HS-27A (cell line): Measurements from ENCODE around the gene ATP1A3.
"Not testable (repeated sequence)": the region's sequence is repeated elsewhere in the genome, so short reads cannot be mapped to it uniquely, and the experiment has no call there.

Experiments used
- DNase-seq: peaks from one replicate; pipeline ENCODE4 v3.0.0-alpha.2; 2012; ENCODE audit warnings: low read depth, missing footprints

Gene ATP1A3

DNA sequence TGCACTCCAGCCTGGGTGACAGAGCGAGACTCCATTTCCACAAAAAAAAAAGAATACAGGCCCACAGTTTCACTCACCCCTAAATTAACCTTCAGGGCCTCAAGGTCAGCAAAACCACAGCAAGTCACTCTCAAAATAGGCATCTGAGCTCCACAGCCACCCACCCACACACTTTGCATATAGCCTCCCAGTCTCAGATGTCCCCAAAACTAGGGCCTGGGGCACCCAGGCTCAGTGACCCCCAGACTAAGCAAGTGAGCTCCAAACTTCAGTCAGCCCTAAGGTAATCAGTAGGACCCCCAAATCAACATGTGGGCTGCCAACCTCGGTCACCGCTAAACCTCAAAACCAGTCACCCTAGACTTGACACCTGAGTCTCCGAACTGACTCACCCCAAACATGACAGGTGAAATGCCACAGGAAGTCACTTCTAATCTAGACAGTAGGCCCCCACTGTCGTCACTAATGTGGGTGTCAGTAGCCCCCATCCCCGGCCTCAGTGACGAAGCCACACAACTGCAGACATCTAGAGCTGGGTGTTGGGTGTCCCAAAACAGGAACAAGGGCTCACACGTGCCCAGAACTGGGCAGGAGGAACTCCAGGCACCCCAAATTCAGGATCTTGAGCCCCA, 48.8 kb downstream of the ATP1A3 start:
- no peak for DNase-seq

GRCh38 chr19:41944336-41944735, 49.7 kb downstream of the ATP1A3 start:
- DNase-seq = no peak

DNA sequence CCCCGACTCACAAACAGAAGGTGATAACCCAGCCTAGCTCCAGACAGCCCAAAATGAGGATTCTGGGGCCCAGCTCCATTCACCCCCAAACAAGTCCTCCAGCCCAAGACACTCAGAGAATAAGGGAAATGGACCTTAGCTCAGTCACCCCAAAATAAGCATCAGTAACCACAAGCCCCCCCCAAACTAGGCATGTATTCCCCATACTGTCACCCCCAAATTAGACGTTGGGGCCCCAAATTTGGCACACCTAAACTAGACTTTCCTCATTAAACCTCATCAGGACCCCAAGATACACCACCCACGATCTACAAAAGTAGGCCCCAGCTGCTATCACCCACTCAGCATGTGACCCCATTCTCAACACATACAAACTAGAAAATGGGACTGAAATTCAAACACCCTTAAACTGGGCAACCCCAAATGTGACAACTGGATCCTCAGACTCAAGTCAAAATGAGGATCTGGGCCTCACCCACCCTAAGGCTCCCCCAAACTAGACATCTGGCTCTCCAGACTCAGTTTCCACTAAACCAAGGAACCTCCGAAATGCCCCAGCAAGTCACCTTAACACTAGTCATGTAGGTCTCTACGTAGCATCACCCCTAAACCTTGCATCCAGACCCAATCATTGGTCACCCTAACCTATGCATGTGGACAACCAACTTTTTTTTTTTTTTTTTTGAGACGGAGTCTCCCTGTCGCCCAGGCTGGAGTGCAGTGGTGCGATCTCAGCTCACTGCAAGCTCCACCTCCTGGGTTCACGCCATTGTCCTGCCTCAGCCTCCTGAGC, 52.4 kb downstream of the ATP1A3 start:
- no peak for DNase-seq

DNA sequence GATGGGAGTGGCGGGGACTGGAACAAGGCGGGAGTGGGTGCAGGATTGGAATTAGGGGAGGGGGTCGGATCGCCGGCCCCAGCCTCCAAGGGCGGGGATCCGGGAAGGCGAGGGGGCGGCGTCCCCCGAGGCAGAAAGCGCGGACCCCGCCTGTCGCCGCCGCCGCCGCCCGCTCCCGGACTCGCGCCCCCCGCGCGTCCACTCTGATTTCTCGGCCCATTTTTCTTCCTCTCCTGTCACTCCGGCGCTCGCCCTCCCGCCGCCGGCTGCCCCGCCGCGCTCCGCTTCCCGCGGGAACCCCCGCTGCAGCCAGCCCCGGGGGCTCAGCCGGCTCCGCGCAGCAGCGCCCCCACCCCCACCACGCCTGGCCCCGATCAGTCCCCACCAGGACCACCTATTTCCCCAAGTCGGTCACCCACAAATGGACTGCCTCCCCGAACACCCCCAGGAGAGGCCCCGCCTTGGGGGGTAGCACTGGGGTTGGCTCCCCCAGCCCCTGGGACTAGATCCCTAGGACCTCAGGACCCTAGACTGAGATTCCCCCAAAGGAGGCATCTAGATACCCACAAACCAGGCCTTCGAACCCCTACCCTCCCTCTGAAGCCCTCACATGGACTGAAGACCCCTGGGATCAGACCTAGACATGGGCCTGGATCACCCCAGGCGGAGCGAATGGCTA, 53.2 kb downstream of the ATP1A3 start:
- DNase-seq = no peak

- DNase-seq = no peak
Measured at GRCh38 chr19:41939861-41940730, 53.9 kb downstream of the ATP1A3 start.

DNA sequence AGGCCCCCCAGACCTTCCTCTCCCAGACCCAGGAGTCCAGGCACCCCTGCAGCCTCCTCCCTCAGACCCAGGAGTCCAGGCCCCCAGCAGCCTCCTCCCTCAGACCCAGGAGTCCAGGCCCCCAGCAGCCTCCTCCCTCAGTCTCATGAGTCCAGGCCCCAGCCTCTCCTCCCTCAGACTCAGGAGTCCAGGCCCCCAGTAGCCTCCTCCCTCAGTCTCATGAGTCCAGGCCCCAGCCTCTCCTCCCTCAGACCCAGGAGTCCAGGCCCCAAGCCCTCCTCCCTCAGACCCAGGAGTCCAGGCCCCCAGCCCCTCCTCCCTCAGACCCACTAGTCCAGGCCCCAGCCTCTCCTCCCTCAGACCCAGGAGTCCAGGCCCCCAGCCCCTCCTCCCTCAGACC, 54.8 kb downstream of the ATP1A3 start:
- DNase-seq = not testable (repeated sequence)

DNA sequence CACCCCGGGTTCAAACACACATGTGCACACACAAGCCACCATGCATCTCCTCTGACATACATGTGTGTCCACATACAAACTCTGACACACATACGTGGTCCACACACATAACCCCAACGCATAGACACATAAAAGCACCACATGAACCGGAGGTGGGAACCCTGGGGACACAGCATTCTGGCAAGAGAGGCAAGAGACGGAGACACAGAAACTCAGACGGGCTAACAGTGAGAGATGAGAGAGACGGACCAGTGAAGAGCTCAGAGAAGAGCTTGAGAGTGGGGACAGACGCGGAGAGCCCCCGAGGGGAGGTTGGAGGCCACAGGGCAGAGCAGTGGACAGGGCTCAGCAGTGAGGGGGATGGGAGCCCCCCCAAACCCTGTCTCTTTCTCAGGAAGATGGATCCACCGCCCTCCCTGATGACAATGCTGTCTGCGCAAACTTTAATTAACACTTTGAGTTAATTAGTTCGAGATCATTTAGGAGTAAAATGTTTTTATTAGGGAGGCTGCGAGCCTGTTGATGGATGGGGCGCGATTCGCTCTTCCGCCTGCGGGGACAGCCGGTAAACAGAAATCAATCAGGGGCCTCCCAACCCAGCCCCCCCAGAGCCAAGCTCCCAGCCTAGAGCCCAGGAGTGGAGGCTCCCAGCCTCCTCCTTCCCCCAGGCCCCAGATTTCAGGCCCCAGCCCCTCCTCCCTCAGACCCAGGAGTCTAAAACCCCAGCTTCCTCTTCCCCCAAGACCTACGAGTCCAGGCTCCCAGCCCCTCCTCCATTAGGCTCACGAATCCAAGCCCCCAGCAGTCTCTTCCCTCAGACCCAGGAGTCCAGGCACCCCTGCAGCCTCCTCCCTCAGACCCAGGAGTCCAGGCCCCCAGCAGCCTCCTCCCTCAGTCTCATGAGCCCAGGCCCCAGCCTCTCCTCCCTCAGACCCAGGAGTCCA, 56.2 kb downstream of the ATP1A3 start:
- DNase-seq = no peak

- DNase-seq = no peak
Measured at GRCh38 chr19:41936961-41937360, 57.1 kb downstream of the ATP1A3 start.

GRCh38 chr19:41936416-41936850, 57.6 kb downstream of the ATP1A3 start:
- no peak for DNase-seq

GRCh38 chr19:41935760-41936415, 58.1 kb downstream of the ATP1A3 start:
- DNase-seq = no peak

- no peak for DNase-seq
Measured at GRCh38 chr19:41934849-41935374, 59.1 kb downstream of the ATP1A3 start.

DNA sequence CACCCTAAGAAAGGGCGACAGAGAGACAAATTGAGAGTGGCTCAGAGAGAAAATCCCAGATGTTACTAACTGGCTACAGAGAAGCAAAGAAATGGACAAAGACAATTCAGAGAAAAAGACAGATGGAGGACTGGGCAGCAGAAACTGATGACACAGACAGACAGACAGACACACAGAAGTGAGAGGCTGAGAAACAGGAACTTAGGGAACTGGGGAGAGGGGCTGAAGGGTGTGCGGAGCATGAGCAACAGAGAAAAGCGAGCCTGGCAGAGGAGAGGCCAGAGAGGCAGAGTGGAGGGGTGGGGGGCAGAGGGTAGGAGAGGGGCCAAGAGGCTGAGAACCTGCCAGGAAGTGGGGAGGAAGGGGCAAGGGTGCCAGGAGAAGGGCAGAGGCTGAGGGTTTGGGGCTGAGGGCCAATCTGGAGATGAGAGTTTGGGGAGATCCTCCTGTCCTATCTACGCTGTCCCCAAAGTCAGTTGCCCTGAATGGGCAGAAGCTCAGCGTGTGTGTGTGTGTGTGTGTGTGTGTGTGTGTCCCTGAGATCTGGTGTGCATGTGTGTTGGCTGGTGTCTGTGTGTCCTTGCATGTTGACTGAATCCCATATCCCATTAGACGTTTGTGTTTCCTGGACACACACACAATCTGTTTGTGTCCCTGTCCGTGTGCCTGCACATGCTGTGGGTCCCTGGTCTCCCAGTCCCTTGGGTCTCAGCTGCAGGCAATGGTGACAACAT, 60.2 kb downstream of the ATP1A3 start:
- no peak for DNase-seq

DNA sequence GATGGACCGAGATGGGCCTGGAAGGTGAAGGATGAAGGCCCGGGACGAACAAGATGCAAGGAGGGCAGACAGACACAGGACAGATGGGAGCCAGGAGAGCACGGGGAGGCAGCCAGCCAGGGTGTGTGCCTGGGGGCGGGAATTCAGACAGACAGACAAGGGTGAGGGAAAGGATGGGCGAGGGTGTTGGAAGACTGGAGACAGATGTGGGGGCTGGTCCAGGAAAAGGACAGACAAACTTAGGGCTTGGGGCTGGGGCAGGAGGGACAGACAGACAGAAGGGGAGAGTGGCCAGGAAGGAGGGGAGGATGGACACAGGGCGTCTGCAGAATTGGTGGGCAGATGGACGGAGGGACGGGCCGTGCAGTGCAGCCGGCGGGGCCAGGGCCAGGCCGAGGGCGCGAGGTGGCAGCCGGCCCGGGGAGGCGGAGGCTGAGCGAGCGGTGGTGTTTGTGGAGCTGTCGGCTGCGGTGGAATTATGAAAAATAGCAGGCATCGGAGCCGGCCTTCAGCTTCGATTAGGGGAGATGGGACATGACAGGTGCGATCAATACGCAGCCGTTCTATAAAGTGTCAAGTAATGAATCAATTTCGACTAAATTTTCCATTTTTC, 61.2 kb downstream of the ATP1A3 start:
- DNase-seq = no peak

GRCh38 chr19:41932259-41932719, 61.7 kb downstream of the ATP1A3 start:
- no peak for DNase-seq

GRCh38 chr19:41930926-41931592, 63.0 kb downstream of the ATP1A3 start:
- no peak for DNase-seq

GRCh38 chr19:41930322-41930722, 63.7 kb downstream of the ATP1A3 start:
- DNase-seq = no peak

GRCh38 chr19:41929536-41930071, 64.4 kb downstream of the ATP1A3 start:
- DNase-seq = no peak
